SK-N-SH treated with all-trans-retinoic acid at 6 μM for 48 hours (cell line): ENCODE data around the gene SLC2A4RG.

ENCODE experiments used
- ATAC-seq: fragments of 200-7000 bp; cut with Tn5 transposase; 3 replicates; pipeline ENCODE4 v1.9.1; 2020; ENCODE audit warnings: mild to moderate bottlenecking, moderate library complexity
- ARNTL ChIP-seq: fragments of 450-650 bp; formaldehyde crosslinking; IDR thresholded peaks from 2 replicates; pipeline ENCODE4 v1.5.0; 2020; ENCODE audit warnings: low read depth, mild to moderate bottlenecking, moderate library complexity, borderline replicate concordance
- CSDC2 ChIP-seq: fragments of 250-450 bp; sonication (Bioruptor Pico); IDR thresholded peaks from 2 replicates; pipeline ENCODE4 v1.5.0; 2020; ENCODE audit warnings: mild to moderate bottlenecking, moderate library complexity
- ESRRG ChIP-seq: fragments of 250-450 bp; sonication (Bioruptor Pico); IDR thresholded peaks from 2 replicates; pipeline ENCODE4 v1.6.1; 2021; ENCODE audit warnings: mild to moderate bottlenecking
- GLIS3 ChIP-seq: fragments of 250-450 bp; sonication (Bioruptor Pico); IDR thresholded peaks from 2 replicates; pipeline ENCODE4 v1.5.0; 2020; ENCODE audit warnings: mild to moderate bottlenecking, moderate library complexity
- ISL1 ChIP-seq: fragments of 250-450 bp; sonication (Bioruptor Pico); IDR thresholded peaks from 2 replicates; pipeline ENCODE4 v2.1.2; 2022; ENCODE audit warnings: mild to moderate bottlenecking, moderate library complexity
- OSR1 ChIP-seq: fragments of 250-450 bp; sonication (Bioruptor Pico); IDR thresholded peaks from 2 replicates; pipeline ENCODE4 v1.8.0; 2022; ENCODE audit warnings: moderate library complexity, mild to moderate bottlenecking, inconsistent platforms
- PPARA ChIP-seq: fragments of 250-450 bp; sonication (Bioruptor Pico); IDR thresholded peaks from 2 replicates; pipeline ENCODE4 v1.5.0; 2020; ENCODE audit warnings: mild to moderate bottlenecking, borderline replicate concordance
- RARB ChIP-seq: fragments of 250-450 bp; sonication (Bioruptor Pico); IDR thresholded peaks from 2 replicates; pipeline ENCODE4 v1.8.0; 2021; ENCODE audit warnings: mild to moderate bottlenecking, moderate library complexity
- SNAI2 ChIP-seq: fragments of 250-450 bp; sonication (Bioruptor Pico); IDR thresholded peaks from 2 replicates; pipeline ENCODE4 v1.5.0; 2020; ENCODE audit warnings: mild to moderate bottlenecking, moderate library complexity
- TCF4 ChIP-seq: fragments of 250-450 bp; sonication (Bioruptor Pico); IDR thresholded peaks from 2 replicates; pipeline ENCODE4 v1.8.0; 2021; ENCODE audit warnings: mild to moderate bottlenecking, moderate library complexity, borderline replicate concordance
- TOX ChIP-seq: fragments of 250-450 bp; sonication (Bioruptor Pico); IDR thresholded peaks from 2 replicates; pipeline ENCODE4 v1.8.0; 2021; ENCODE audit warnings: mild to moderate bottlenecking, moderate library complexity, borderline replicate concordance
- ZC3H10 ChIP-seq: fragments of 250-450 bp; sonication (Bioruptor Pico); IDR thresholded peaks from 2 replicates; pipeline ENCODE4 v1.5.1; 2021; ENCODE audit warnings: mild to moderate bottlenecking, moderate library complexity
- ZFP3 ChIP-seq: fragments of 250-450 bp; sonication (Bioruptor Pico); IDR thresholded peaks from 2 replicates; pipeline ENCODE4 v1.5.0; 2020; ENCODE audit warnings: mild to moderate bottlenecking, moderate library complexity
- ZNF565 ChIP-seq: fragments of 450-650 bp; formaldehyde crosslinking; conservative IDR thresholded peaks from 2 replicates; pipeline ENCODE4 v1.5.0; 2020; ENCODE audit warnings: low read depth, mild to moderate bottlenecking, moderate library complexity
- ZNF70 ChIP-seq: fragments of 450-650 bp; formaldehyde crosslinking; IDR thresholded peaks from 2 replicates; pipeline ENCODE4 v1.5.0; 2020; ENCODE audit warnings: mild to moderate bottlenecking, moderate library complexity
- ZNF8 ChIP-seq: fragments of 450-650 bp; formaldehyde crosslinking; IDR thresholded peaks from 2 replicates; pipeline ENCODE4 v1.5.0; 2020; ENCODE audit warnings: mild to moderate bottlenecking, moderate library complexity
- TF ChIP-seq, protein P1 (sequence below): fragments of 250-450 bp; sonication (Bioruptor Pico); IDR thresholded peaks from 2 replicates; pipeline ENCODE4 v1.5.0; 2020; ENCODE audit warnings: mild to moderate bottlenecking, moderate library complexity
- TF ChIP-seq, protein P2 (sequence below): fragments of 250-450 bp; sonication (Bioruptor Pico); IDR thresholded peaks from 2 replicates; pipeline ENCODE4 v1.8.0; 2020; ENCODE audit warnings: mild to moderate bottlenecking, moderate library complexity, borderline replicate concordance
- TF ChIP-seq, protein P3 (sequence below): fragments of 250-450 bp; sonication (Bioruptor Pico); IDR thresholded peaks from 2 replicates; pipeline ENCODE4 v1.5.1; 2020; ENCODE audit warnings: low read depth, mild to moderate bottlenecking, moderate library complexity
- TF ChIP-seq, protein P4 (sequence below): fragments of 250-450 bp; sonication (Bioruptor Pico); IDR thresholded peaks from 2 replicates; pipeline ENCODE4 v1.8.0; 2021; ENCODE audit warnings: low read depth, mild to moderate bottlenecking, moderate library complexity, borderline replicate concordance
- TF ChIP-seq, protein P5 (sequence below): fragments of 250-450 bp; sonication (Bioruptor Pico); IDR thresholded peaks from 2 replicates; pipeline ENCODE4 v1.5.1; 2021; ENCODE audit warnings: mild to moderate bottlenecking, moderate library complexity

Gene SLC2A4RG

DNA sequence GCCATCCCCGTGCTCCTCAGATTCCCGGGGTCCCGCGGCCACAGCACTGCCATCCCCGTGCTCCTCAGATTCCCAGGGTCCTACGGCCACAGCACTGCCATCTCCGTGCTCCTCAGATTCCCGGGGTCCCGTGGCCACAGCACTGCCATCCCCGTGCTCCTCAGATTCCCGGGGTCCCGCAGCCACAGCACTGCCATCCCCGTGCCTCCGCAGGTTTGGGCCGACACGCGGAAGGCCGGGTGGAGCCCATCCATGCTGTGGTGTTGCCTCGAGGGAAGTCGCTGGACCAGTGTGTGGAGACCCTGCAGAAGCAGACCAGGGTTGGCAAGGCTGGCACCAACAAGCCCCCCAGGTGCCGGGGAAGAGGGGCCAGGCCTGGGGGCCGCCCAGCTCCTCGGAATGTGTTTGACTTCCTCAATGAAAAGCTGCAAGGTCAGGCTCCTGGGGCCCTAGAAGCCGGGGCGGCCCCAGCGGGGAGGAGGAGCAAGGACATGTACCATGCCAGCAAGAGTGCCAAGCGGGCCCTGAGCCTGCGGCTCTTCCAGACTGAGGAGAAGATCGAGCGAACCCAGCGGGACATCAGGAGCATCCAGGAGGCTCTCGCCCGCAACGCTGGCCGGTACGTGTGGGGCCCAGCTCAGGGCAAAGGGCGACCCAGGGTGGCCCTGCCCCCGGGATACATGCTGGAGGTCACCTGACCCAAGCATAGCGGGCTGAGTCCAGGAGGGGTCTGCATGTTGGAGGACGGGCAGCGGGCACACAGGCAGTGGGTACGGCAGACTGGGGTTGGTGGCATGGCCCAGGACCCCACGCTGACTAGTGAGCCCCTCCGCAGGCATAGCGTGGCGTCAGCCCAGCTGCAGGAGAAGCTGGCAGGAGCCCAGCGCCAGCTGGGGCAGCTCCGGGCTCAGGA, 4.4 kb upstream of the SLC2A4RG start:
- no peak for ATAC-seq
- TF ChIP-seq, protein P1, sequence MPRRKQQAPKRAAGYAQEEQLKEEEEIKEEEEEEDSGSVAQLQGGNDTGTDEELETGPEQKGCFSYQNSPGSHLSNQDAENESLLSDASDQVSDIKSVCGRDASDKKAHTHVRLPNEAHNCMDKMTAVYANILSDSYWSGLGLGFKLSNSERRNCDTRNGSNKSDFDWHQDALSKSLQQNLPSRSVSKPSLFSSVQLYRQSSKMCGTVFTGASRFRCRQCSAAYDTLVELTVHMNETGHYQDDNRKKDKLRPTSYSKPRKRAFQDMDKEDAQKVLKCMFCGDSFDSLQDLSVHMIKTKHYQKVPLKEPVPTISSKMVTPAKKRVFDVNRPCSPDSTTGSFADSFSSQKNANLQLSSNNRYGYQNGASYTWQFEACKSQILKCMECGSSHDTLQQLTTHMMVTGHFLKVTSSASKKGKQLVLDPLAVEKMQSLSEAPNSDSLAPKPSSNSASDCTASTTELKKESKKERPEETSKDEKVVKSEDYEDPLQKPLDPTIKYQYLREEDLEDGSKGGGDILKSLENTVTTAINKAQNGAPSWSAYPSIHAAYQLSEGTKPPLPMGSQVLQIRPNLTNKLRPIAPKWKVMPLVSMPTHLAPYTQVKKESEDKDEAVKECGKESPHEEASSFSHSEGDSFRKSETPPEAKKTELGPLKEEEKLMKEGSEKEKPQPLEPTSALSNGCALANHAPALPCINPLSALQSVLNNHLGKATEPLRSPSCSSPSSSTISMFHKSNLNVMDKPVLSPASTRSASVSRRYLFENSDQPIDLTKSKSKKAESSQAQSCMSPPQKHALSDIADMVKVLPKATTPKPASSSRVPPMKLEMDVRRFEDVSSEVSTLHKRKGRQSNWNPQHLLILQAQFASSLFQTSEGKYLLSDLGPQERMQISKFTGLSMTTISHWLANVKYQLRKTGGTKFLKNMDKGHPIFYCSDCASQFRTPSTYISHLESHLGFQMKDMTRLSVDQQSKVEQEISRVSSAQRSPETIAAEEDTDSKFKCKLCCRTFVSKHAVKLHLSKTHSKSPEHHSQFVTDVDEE (CRISPR knock-in tag), result no peak
- TF ChIP-seq ZC3H10 (CRISPR knock-in tag) (no peak), GLIS3 (CRISPR knock-in tag) (no peak), ISL1 (no peak), PPARA (no peak), SNAI2 (CRISPR knock-in tag) (no peak), ESRRG (no peak), ZNF8 (CRISPR knock-in tag) (no peak), ZNF565 (CRISPR knock-in tag) (no peak), RARB (no peak)
- TF ChIP-seq, protein P2, sequence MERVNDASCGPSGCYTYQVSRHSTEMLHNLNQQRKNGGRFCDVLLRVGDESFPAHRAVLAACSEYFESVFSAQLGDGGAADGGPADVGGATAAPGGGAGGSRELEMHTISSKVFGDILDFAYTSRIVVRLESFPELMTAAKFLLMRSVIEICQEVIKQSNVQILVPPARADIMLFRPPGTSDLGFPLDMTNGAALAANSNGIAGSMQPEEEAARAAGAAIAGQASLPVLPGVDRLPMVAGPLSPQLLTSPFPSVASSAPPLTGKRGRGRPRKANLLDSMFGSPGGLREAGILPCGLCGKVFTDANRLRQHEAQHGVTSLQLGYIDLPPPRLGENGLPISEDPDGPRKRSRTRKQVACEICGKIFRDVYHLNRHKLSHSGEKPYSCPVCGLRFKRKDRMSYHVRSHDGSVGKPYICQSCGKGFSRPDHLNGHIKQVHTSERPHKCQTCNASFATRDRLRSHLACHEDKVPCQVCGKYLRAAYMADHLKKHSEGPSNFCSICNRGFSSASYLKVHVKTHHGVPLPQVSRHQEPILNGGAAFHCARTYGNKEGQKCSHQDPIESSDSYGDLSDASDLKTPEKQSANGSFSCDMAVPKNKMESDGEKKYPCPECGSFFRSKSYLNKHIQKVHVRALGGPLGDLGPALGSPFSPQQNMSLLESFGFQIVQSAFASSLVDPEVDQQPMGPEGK (CRISPR knock-in tag), result no peak
- TF ChIP-seq, protein P3, sequence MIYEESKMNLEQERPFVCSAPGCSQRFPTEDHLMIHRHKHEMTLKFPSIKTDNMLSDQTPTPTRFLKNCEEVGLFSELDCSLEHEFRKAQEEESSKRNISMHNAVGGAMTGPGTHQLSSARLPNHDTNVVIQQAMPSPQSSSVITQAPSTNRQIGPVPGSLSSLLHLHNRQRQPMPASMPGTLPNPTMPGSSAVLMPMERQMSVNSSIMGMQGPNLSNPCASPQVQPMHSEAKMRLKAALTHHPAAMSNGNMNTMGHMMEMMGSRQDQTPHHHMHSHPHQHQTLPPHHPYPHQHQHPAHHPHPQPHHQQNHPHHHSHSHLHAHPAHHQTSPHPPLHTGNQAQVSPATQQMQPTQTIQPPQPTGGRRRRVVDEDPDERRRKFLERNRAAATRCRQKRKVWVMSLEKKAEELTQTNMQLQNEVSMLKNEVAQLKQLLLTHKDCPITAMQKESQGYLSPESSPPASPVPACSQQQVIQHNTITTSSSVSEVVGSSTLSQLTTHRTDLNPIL (CRISPR knock-in tag), result no peak

DNA sequence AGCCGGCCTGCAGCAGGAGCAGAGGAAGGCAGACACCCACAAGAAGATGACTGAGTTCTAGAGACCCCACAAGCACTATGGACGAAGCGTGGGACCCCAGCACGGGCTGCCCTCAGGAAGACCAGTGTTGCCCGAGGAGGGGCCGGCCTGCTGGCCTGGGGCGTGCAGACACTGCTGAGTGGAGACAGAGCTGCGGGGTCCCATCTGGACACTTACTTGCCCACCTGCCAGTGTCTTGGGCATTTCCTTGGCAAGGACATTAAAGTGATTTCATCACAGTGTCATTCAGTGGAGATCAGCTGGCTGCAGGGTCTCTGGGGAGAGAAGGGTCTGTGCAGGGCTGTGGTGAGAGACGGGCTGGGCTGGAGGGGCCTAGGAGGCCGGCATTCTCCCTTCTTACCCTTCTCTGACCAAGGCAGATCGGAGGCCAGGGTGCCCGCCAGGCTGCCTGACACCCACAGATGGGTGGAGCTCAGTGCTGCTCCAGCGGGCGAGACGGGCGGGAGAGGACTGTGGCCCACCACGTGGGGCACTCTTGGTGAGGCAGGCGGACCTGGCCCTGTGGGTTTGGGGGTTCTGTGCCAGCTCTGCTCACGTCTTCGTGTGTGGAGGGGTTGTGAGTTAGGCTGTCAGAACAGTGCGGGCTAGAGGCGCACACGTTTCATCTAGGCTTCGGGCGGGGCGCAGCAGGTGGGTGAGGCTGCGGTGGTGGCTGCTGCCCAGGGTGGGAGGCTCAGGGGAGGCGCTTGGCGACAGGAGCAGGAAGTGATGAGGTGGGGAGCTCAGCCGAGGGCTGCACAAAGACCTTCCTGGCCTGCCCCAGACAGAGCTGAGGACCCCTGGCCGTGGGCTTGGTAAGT, 3.5 kb upstream of the SLC2A4RG start, which contains the start of gene LIME1:
Gene LIME1, plus strand, starts transcription at position 806 of the 860 bp plus-strand sequence. CDS start 886 bp downstream, outside the sequence.
- ATAC-seq, result no peak
- TF ChIP-seq SNAI2 (CRISPR knock-in tag) (no peak), ARNTL (CRISPR knock-in tag) (no peak), ZNF8 (CRISPR knock-in tag) (no peak), OSR1 (no peak), ZFP3 (no peak), ZNF70 (CRISPR knock-in tag) (no peak), ZC3H10 (CRISPR knock-in tag) (no peak), PPARA (no peak), ISL1 (no peak), GLIS3 (CRISPR knock-in tag) (no peak), TCF4 (CRISPR knock-in tag) (no peak), CSDC2 (CRISPR knock-in tag) (no peak), TOX (no peak)
- TF ChIP-seq, protein P2 (CRISPR knock-in tag), result no peak
- TF ChIP-seq, protein P4, sequence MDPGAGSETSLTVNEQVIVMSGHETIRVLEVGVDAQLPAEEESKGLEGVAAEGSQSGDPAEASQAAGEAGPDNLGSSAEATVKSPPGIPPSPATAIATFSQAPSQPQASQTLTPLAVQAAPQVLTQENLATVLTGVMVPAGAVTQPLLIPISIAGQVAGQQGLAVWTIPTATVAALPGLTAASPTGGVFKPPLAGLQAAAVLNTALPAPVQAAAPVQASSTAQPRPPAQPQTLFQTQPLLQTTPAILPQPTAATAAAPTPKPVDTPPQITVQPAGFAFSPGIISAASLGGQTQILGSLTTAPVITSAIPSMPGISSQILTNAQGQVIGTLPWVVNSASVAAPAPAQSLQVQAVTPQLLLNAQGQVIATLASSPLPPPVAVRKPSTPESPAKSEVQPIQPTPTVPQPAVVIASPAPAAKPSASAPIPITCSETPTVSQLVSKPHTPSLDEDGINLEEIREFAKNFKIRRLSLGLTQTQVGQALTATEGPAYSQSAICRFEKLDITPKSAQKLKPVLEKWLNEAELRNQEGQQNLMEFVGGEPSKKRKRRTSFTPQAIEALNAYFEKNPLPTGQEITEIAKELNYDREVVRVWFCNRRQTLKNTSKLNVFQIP (CRISPR knock-in tag), result no peak
- TF ChIP-seq, protein P3 (CRISPR knock-in tag), result no peak
- TF ChIP-seq, protein P1 (CRISPR knock-in tag), result no peak
- TF ChIP-seq, protein P5, sequence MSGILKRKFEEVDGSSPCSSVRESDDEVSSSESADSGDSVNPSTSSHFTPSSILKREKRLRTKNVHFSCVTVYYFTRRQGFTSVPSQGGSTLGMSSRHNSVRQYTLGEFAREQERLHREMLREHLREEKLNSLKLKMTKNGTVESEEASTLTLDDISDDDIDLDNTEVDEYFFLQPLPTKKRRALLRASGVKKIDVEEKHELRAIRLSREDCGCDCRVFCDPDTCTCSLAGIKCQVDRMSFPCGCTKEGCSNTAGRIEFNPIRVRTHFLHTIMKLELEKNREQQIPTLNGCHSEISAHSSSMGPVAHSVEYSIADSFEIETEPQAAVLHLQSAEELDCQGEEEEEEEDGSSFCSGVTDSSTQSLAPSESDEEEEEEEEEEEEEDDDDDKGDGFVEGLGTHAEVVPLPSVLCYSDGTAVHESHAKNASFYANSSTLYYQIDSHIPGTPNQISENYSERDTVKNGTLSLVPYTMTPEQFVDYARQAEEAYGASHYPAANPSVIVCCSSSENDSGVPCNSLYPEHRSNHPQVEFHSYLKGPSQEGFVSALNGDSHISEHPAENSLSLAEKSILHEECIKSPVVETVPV (CRISPR knock-in tag), result no peak
